HK-2 (cell line): ENCODE results near the gene FBXW12.

Experiments
- DNase-seq: peaks from one replicate; pipeline ENCODE4 v3.0.0-alpha.2; 2018; ENCODE audit not compliant: unreplicated experiment

The FBXW12 gene

GRCh38 chr3:48407542-48408099 is 35.6 kb downstream of the FBXW12 start:
- DNase-seq: no peak

GRCh38 chr3:48408823-48409281 is 36.8 kb downstream of the FBXW12 start:
- no peak for DNase-seq

GRCh38 chr3:48409291-48410201 is 37.5 kb downstream of the FBXW12 start:
- DNase-seq: no peak

DNA sequence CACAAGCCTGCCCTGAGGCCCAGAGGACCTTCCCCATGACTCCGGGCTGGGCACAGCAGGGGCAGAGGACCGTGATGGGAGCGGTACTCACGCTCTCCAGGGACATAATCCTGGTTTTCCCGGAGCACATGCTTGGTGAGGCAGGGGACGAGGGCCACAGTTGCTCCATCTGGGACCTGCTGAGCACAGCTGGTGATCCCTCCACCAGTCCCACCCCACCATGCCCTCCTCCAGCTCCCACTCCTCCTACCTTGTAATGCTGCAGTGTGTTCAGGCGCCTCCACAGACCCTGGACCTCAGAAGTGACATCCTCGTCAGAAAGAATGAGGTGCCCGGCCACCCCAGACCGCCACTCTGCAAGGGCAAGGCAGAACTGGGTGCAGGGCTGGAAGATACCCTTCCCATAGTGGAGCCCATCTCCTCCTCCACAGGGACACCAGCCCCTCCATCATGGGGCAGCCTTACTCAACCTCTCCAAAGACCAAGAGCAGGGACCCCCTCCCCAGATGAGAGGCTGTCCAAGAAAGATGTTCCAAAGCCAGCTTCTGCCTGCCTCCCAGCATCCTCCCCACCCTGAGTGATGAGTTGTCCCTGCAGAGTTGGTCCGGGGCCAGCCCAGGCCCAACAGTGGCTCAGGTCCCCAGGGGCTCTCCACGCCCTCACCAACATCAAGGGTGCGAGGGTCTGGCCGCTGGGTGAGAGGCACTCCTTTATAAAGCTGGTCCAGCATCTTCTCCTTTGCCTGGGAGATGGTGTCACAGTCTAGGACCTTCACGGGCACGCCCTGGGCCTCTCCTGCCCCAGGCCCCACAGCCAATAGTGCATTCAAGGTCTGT is 38.4 kb downstream of the FBXW12 start:
- DNase-seq: no peak

GRCh38 chr3:48411041-48411588 is 39.1 kb downstream of the FBXW12 start:
- DNase-seq: no peak

DNA sequence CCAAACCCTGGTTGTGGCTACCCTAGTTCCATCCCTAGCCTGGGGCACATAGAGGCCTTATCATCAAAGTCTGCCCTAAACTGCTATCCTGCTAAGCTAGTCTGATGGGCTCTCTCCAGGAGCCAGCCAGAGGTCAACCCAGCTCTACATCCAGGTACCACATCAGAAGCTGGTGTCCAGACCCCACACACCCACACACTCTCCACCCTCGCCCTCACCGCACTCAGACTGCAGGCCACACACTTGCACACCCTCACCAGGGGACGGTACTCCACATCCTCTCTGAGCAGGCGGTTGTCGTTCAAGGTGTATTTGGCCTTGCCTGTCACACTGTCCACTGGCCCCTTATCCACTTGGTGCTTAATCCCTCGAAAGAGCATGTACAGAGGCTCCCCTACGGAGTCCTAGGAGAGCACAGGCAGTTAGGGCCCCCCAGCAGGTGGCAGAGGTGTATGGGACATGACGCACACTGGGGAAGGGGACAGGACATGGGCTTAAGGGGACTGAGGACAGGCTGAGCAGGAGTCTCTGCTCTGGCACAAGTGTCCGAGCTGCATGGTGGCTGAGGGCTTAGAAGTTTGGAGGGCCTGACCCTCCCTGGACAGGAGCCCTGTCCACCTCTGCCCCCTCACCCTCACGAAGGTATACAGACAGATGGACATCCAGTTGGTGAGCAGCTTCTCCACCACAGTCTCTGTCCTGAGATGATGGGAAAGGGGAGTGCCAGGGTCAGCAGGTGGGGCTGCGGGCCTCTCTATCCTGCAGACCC is 39.8 kb downstream of the FBXW12 start:
- no peak for DNase-seq

- no peak for DNase-seq
Observed at GRCh38 chr3:48412375-48413001, 40.5 kb downstream of the FBXW12 start.

GRCh38 chr3:48413086-48413485 is 41.1 kb downstream of the FBXW12 start:
- DNase-seq: no peak

DNA sequence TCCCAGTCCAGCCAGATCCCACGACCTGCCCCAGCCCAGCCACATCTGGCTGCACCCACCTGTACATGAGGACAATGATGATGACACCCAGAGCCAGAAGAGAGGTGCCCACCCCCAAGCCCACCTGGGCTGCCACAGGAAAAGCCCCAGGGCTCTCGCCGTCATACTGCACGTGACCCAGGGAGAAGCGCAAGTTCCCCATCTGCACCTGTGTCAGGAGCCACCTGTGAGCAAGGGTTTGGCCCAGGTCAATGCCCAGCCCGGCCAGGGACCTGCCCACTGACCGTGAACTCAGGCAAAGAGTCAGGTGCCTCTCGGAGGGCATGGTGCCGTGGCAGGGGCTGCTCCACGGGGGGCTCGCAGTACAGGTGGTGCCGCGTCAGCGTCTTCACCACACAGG is 41.6 kb downstream of the FBXW12 start:
- no peak for DNase-seq

- no peak for DNase-seq
Observed at GRCh38 chr3:48414376-48415250, 42.6 kb downstream of the FBXW12 start.

DNA sequence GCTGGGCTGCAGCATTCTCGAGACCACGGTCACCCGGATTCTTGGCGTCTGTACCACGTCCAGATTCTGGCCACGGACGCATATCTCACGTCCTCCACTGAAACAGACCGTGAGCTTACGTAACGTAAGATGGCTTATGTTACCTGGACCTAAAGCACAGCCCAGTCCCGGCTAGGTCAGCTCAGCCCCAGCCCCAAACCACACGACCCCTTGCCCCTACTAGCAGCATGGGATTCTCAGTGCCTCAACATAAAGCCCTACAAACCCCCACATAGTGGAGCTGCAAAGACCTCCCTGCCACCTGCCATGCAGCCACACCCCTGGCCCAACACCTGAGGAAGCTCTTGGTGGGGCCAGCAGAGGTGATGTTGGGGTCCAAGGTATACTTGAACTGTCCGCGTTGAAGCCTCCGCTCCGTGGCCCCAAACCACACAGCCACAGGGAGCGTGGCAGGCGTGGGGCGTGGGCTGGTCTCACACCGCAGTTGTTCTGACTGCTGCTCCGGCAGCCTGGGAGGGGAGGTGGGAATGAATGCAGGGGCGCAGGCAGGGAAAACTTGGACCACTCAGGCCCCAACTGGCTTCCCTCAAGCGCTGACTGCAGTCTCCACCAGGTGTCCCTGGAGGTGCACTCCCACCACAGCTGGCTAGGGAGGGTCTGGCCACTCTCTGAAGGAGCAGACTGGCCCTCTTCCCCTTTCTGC is 43.4 kb downstream of the FBXW12 start:
- no peak for DNase-seq

DNA sequence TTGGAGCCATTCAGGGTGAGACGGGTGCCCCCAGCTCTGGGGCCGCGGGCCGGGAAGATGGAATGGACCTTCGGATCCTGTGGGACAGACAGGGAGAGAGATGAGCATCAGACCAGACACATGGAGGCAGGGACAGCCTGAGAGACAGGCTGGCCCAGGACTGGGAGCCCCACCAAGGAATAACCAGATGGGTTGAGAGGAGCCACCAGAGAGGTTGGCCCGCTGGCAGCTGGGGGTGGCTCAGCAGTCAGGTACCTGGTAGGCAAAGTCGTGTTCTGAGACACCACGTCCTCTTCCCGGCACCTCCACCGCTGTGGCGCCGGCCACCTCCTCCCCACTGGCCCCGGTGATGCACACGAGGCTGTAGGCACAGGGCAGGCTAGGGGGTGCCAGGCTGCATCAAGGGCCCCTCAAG is 44.1 kb downstream of the FBXW12 start:
- no peak for DNase-seq

DNA sequence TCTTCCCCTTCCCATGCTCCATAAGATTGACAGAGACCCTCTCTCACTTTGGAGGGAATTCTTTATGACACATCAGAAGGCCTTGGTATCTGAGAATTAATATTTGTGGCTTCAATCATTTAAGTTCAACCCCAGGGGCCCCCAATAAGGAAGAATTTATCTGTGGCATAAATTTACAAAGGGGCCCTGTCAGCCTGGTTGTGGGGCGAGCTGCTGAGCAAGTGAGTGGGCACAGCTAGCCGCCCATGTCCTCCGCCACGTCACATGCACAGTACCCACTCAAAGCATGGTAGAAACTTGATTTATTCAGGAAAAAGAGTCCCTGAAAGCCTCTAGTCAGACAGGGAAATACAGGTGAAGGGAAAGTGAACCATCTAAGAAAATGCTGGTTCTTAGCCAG is 44.5 kb downstream of the FBXW12 start:
- DNase-seq: no peak

DNA sequence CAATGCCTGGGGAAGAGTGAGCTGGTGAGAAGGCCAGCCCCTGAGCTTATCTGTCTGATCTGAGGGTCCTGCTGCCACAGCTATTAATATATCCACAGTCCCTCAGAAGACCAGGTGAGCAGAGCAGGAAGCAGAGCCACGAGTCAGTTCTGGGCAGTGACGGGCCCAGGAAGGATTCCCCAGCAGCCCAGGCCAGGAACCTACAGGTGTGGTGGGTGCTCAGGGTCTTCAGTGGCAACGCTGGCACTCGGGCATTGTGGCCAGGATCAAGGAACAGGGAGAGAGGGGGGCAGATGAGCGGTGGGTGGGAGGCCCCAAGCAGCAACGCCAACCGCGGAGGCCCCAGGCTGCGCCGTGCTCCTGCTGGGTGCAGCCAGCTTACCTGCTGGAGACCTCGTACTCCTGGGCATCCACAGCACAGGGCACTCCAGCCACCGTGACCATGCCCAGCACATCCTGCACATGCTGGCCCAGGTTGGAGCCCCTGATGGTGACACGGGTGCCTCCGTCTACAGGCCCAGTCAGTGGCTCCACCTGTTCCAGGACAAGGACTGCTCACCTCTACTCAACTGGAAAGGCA is 45.6 kb downstream of the FBXW12 start:
- no peak for DNase-seq

DNA sequence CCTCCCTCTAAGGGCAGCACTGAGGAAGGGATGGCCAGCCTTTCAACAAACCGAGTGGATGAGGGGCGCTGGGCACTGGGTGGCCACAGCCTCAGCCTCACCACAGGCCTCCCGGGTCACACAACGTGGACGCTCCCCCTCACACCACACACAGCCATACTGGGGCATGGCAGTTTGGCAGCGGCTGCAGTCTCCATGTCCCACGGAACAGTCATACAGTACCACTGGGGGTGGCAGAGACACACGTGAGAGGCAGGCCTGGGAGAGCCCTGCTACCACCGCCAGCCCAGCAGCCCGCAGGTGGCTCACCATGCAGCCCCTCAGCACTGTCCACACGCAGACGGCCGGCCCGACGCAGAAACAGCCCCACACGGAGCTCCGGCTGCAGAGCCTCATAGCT is 46.1 kb downstream of the FBXW12 start:
- DNase-seq: no peak

DNA sequence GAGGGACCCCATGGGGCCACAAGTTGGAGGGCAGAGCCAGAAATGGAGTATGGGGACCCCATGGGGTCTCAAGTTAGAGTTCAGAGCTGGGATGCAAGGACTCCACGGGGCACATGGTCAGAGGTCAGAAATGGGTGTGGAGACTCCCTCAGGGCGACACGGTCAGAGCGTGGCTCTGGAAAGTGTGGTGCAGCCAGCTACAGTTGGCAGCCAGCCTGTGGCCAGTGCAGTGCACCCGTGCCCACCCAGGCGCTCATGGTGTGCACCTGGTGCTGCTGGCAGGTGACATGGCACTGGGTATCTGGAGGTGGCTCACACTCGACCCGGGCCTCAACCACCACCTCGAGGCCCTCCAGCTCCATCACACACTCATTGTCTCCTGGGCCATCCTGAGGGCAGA is 46.6 kb downstream of the FBXW12 start:
- DNase-seq: no peak

GRCh38 chr3:48419149-48419548 is 47.1 kb downstream of the FBXW12 start:
- DNase-seq: no peak

DNA sequence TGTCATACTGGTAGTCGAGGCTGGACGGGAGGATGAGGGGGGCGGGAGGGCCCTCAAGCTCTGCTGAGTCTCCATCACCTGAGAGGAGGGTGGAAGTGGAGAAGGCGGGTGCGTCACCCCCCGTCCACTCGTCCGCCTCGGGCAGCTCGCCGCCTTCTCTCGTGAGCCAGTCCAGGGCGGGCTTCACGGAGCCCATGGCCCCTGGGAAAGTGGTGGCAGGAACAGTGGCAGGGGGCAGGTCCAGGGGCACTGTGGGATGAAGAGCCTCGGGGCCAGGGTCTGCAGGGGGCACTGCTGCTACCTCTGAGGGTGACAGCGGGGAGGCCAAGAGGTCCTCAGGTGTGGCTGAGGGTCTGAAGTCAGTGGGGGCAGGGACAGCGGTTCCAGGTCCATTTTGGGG is 47.6 kb downstream of the FBXW12 start:
- no peak for DNase-seq

GRCh38 chr3:48420561-48420960 is 48.5 kb downstream of the FBXW12 start:
- DNase-seq: no peak
